GM12878 (cell line): Measurements from ENCODE around the gene USP46. TPM values are rescaled to one million over a fixed set of nuclear protein-coding genes. Genes with fewer than 3 reads are reported as not detected.

ENCODE experiments used
- ATAC-seq: fragments of 200-7000 bp; cut with Tn5 transposase; 3 replicates; pipeline ENCODE4 v1.9.1; 2020; ENCODE audit warnings: mild to moderate bottlenecking, moderate library complexity
- BruUV-seq: library from RNA; stranded (reverse); fragments of 400-500 nt; replicated peaks from 2 replicates; lab custom pipeline; 2021; lab: Mats Ljungman, UMichigan
- CTCF ChIA-PET: fragments of 300-600 bp; sonication (Branson Sonifier 250); formaldehyde crosslinking; extraction: SDS; loops from one replicate; lab custom pipeline; 2021; ENCODE audit warnings: inconsistent platforms; lab: Yijun Ruan, JAX
- POLR2A ChIA-PET: fragments of 350-600 bp; formaldehyde crosslinking; extraction: SDS; loops from one replicate; lab custom pipeline; 2021; ENCODE audit warnings: inconsistent platforms; lab: Charles Lee
- RAD21 ChIA-PET: fragments of 300-600 bp; sonication (Branson Sonifier 250); formaldehyde crosslinking; loops from one replicate; lab custom pipeline; 2023; ENCODE audit warnings: antibody characterized with exemption; ENCODE audit not compliant: unreplicated experiment; lab: Charles Lee
- SMC1A ChIA-PET: fragments of 300-600 bp; sonication (Branson Sonifier 250); formaldehyde crosslinking; loops from one replicate; lab custom pipeline; 2023; ENCODE audit not compliant: unreplicated experiment, uncharacterized antibody; lab: Charles Lee
- DNase-seq: peaks from one replicate; pipeline ENCODE4 v3.0.0-alpha.2; 2011; ENCODE audit warnings: low read depth, low spot score
- FAIRE-seq: peaks from 3 replicates; lab custom pipeline; 2011; peaks lifted over from hg19 to GRCh38; lab: Jason Lieb, UNC
- H2AFZ ChIP-seq: 2 replicates; pipeline ENCODE4 v1.6.0; 2011; ENCODE audit warnings: low read depth, low read length, control low read depth; ENCODE audit not compliant: control insufficient read depth
- H3K27ac ChIP-seq: 2 replicates; pipeline ENCODE4 v1.5.1; 2011; ENCODE audit warnings: control low read depth; ENCODE audit not compliant: control insufficient read depth, insufficient read depth
- H3K27me3 ChIP-seq, 2 experiments: replicated peaks in 1 of 2; 2 replicates each; pipeline versions ENCODE4 v1.6.0 to v1.6.1; 2011; ENCODE audit warnings: low read length in 1 of 2; ENCODE audit not compliant: control insufficient read depth in 2 of 2, insufficient read depth in 2 of 2
- H3K36me3 ChIP-seq, 2 experiments: 2 replicates each; pipeline ENCODE4 v1.5.1; 2011; ENCODE audit warnings: low read length in 1 of 2; ENCODE audit not compliant: control insufficient read depth in 2 of 2, insufficient read depth in 2 of 2
- H3K4me1 ChIP-seq: 2 replicates; pipeline ENCODE4 v1.6.1; 2011; ENCODE audit warnings: mild to moderate bottlenecking, low read length, moderate library complexity, mixed read lengths; ENCODE audit not compliant: control insufficient read depth, insufficient read depth
- H3K4me2 ChIP-seq: 2 replicates; pipeline ENCODE4 v1.6.0; 2011; ENCODE audit warnings: control low read depth; ENCODE audit not compliant: control insufficient read depth, insufficient read depth
- H3K4me3 ChIP-seq: fragments of 200-600 bp; sonication (generic); 2 replicates; pipeline ENCODE4 v1.5.1; 2016
- H3K79me2 ChIP-seq: 2 replicates; pipeline ENCODE4 v1.6.0; 2011; ENCODE audit warnings: low read length; ENCODE audit not compliant: control insufficient read depth, insufficient read depth
- H3K9ac ChIP-seq: 2 replicates; pipeline ENCODE4 v1.8.0; 2011; ENCODE audit warnings: low read length, control low read depth, mixed read lengths; ENCODE audit not compliant: control insufficient read depth, insufficient read depth
- H3K9me3 ChIP-seq: replicated peaks from 3 replicates; pipeline ENCODE4 v1.5.1; 2011; ENCODE audit warnings: mild to moderate bottlenecking, low read length; ENCODE audit not compliant: control insufficient read depth, insufficient read depth
- H4K20me1 ChIP-seq: 2 replicates; pipeline ENCODE4 v1.6.0; 2011; ENCODE audit not compliant: control insufficient read depth, insufficient read depth
- BCL3 ChIP-seq: IDR thresholded peaks from 2 replicates; pipeline ENCODE4 v1.6.1; 2011; ENCODE audit warnings: borderline replicate concordance, low read depth, mild to moderate bottlenecking, moderate library complexity, low read length; ENCODE audit not compliant: insufficient read depth, poor library complexity, severe bottlenecking
- SMARCA5 ChIP-seq: fragments of 450-650 bp; IDR thresholded peaks from 2 replicates; pipeline ENCODE4 v1.6.1; 2017; ENCODE audit warnings: mild to moderate bottlenecking
- USF1 ChIP-seq: IDR thresholded peaks from 2 replicates; pipeline ENCODE4 v1.6.1; 2011; ENCODE audit warnings: borderline replicate concordance, low read depth, mild to moderate bottlenecking, moderate library complexity, mixed read lengths, low read length; ENCODE audit not compliant: insufficient read depth; ENCODE audit errors: extremely low read length
- ZBTB40 ChIP-seq: fragments of 450-650 bp; IDR thresholded peaks from 2 replicates; pipeline ENCODE4 v1.6.1; 2016; ENCODE audit warnings: mild to moderate bottlenecking, moderate library complexity, borderline replicate concordance
- WGBS: methylation state at CpG from one replicate; pipeline ENCODE4 v1.1.6; 2016; ENCODE audit warnings: low lambda C conversion rate; ENCODE audit not compliant: insufficient replicate concordance, insufficient coverage; ENCODE audit errors: missing lambda C conversion rate; 5-methylcytosine and 5-hydroxymethylcytosine counted together
- in situ Hi-C: fragments of 300-500 bp; cut with MboI; formaldehyde crosslinking; loops from 9 replicates; pipeline ENCODE4 v1.14.3; 2018; ENCODE audit warnings: mixed read lengths
- intact Hi-C: fragments of 100-400 bp; cut with micrococcal nuclease; formaldehyde crosslinking; loops from one replicate; pipeline ENCODE4 v1.14.2; 2022; ENCODE audit not compliant: unreplicated experiment
- polyA plus RNA-seq, 11 experiments: library from polyadenylated mRNA; depleted of rRNA in 4 of 11; unstranded in 6 of 11; stranded (reverse) in 5 of 11; fragments of >200 nt; fragmentation: Nextera tagmentation in 4 of 11; fragmentation: Illumina TruSeq in 1 of 11; extraction: Ambion mirVana in 4 of 11; extraction: Trizol in 1 of 11; gene quantifications; 1 replicate in 1 of 11; 2 replicates in 10 of 11; pipeline versions ENCODE4 v1.2.1 to v1.2.3, GENCODE V29; 2011 to 2016; ENCODE audit warnings: inconsistent platforms in 2 of 11, missing spikeins in 2 of 11, low read depth in 1 of 11
- total RNA-seq, 4 experiments: library from RNA; depleted of rRNA in 3 of 4; stranded (reverse); fragments of >200 nt in 3 of 4; fragmentation: Illumina TruSeq in 1 of 4; extraction: Trizol in 1 of 4; gene quantifications; 2 replicates each; pipeline versions ENCODE4 v1.2.1 to v1.2.3, GENCODE V29; 2013 to 2021

Gene USP46
- total and polyA plus RNA-seq, 10 of the 15 experiments (the other 5 are each of a cell fraction or from before 2014, with no cell fraction given), result 5.3 to 20.1 (median 12.0) TPM

- SMC1A ChIA-PET, result interaction anchor here (0.8 to 1.7 kb wide), 7 partner anchors 10 to 53 kb away, joined by 3 to 15 read pairs (median 4); no protein-coding TSS in a partner anchor
- intact Hi-C loops, result loop anchor here (5.0 to 10.0 kb wide), 2 partner anchors 69 to 608 kb away; partner anchors contain the start of gene SGCB
- Histone ChIP-seq H3K36me3 (no peaks in the 10 kb centered on the region), H2AFZ (no peak overlapping the region), H3K9me3 (peaks cover 2% of the 10 kb centered on the region; the same call in 2 of the 3 replicates), H3K4me3 (peak overlapping the region; percentile 1; the same call in 1 of the 2 replicates), H3K79me2 (peaks cover 60% of the 10 kb centered on the region), H3K27ac (peak overlapping the region; percentile 61), H3K27me3 (no peaks in the 10 kb centered on the region), H3K9ac (no peak overlapping the region), H3K4me2 (peak overlapping the region; percentile 72; the same call in 1 of the 2 replicates), H4K20me1 (no peaks in the 10 kb centered on the region), H3K4me1 (peaks cover 53% of the 10 kb centered on the region)
- in situ Hi-C loops, result no loop called here
- TF ChIP-seq SMARCA5 (no peak), ZBTB40 (peak; percentile 55), USF1 (no peak), BCL3 (no peak)
- CTCF ChIA-PET, result interaction anchor here (0.6 to 1.6 kb wide), 4 partner anchors 13 to 98 kb away, joined by 3 to 5 read pairs (median 4); no protein-coding TSS in a partner anchor
- RAD21 ChIA-PET, result interaction anchor here (1.1 to 2.1 kb wide), 5 partner anchors 15 to 801 kb away, joined by 3 to 8 read pairs (median 3); partner anchors contain the start of gene USP46
- no peak for FAIRE-seq
- ATAC-seq, result no peak
- BruUV-seq, result no TSS peak
- POLR2A ChIA-PET, result interaction anchor here (1.2 to 2.0 kb wide), 4 partner anchors 12 to 69 kb away, joined by 3 to 12 read pairs (median 6); no protein-coding TSS in a partner anchor
- no peak for DNase-seq
- WGBS, result 98% methylated on average over 2 of the region's 2 CpGs
These were observed 15.9 kb downstream of the USP46 start for GRCh38 chr4:52643190-52643589.
